C4-2B (cell line): Measurements from ENCODE around the gene CLDN5.

Experiments
- ZFX ChIP-seq: fragments of 450-650 bp; IDR thresholded peaks from 2 replicates; pipeline ENCODE4 v1.6.1; 2017
- TF ChIP-seq, protein P1 (sequence below): fragments of 450-650 bp; conservative IDR thresholded peaks from 2 replicates; pipeline ENCODE4 v1.5.1; 2017; ENCODE audit warnings: mild to moderate bottlenecking

DNA sequence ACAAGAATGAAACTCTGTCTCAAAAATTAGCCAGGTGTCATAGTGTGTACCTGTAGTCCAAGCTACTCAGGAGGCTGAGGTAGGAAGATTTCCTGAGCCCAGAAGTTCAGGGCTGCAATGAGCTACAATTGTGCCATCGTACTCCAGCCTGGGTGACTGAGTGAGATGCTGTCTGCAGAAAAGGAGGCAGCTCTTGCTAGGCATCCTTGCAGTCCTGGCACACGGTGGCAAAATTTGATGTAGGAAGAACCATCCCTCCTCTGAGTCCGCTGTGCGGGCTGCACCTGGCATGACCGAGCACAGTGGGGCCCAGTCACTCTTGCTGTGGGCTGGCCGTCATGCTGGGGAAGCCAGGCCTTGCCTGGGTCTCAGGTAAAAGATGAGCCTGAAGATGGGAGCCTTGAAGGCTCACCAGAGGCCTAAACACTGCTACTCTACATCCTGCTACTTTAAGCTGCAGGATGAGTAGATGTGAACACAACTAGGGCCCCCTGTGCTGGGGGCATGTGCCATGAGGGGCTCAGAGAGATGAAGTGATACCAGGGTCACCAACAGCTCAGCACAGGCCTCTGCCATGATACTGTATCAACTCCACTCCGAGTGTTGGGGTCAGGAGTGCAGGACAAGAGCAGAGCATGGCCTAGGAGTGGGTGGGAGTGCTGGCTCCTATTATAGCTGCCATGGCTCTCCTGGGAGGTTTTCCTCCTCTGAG lies 25.9 kb downstream of the CLDN5 start:
- TF ChIP-seq, protein P1, sequence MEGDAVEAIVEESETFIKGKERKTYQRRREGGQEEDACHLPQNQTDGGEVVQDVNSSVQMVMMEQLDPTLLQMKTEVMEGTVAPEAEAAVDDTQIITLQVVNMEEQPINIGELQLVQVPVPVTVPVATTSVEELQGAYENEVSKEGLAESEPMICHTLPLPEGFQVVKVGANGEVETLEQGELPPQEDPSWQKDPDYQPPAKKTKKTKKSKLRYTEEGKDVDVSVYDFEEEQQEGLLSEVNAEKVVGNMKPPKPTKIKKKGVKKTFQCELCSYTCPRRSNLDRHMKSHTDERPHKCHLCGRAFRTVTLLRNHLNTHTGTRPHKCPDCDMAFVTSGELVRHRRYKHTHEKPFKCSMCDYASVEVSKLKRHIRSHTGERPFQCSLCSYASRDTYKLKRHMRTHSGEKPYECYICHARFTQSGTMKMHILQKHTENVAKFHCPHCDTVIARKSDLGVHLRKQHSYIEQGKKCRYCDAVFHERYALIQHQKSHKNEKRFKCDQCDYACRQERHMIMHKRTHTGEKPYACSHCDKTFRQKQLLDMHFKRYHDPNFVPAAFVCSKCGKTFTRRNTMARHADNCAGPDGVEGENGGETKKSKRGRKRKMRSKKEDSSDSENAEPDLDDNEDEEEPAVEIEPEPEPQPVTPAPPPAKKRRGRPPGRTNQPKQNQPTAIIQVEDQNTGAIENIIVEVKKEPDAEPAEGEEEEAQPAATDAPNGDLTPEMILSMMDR = no peak
- TF ChIP-seq ZFX = no peak
